CD14-positive monocyte (primary cell): ENCODE measurements around the gene P2RY12. TPM values are rescaled to one million over a fixed set of nuclear protein-coding genes. Genes with fewer than 3 reads are reported as not detected.

Experiments used
- DNase-seq, 3 donors: peaks; one replicate each; pipeline ENCODE4 v3.0.0-alpha.2; 2011 to 2022
- H2AFZ ChIP-seq: 2 replicates; pipeline ENCODE4 v1.6.0; 2012; ENCODE audit warnings: mild to moderate bottlenecking, low read depth, low read length, inconsistent platforms; ENCODE audit not compliant: insufficient read depth, poor library complexity, severe bottlenecking
- H3K27ac ChIP-seq, 2 donors: 1 replicate in 1 of 2; 2 replicates in 1 of 2; pipeline ENCODE4 v1.5.1; 2012 to 2013; ENCODE audit warnings: low read length in 2 of 2, control low read depth in 1 of 2, inconsistent platforms in 1 of 2, low read depth in 1 of 2, mild to moderate bottlenecking in 1 of 2
- H3K27me3 ChIP-seq, 2 donors: one replicate each; pipeline versions ENCODE4 v1.6.0 to v1.6.1; 2011 to 2013; ENCODE audit warnings: low read length in 2 of 2; ENCODE audit not compliant: control insufficient read depth in 2 of 2, insufficient read depth in 2 of 2
- H3K36me3 ChIP-seq, 2 donors: replicated peaks in 1 of 2; 1 replicate in 1 of 2; 2 replicates in 1 of 2; pipeline versions ENCODE4 v1.5.1 to v1.6.1; 2012 to 2013; ENCODE audit warnings: low read length in 2 of 2, control low read depth in 1 of 2, inconsistent platforms in 1 of 2, mild to moderate bottlenecking in 1 of 2; ENCODE audit not compliant: insufficient read depth in 2 of 2, control insufficient read depth in 1 of 2
- H3K4me1 ChIP-seq, 2 donors: 1 replicate in 1 of 2; 2 replicates in 1 of 2; pipeline versions ENCODE4 v1.5.1 to v1.6.1; 2012 to 2013; ENCODE audit warnings: low read length in 2 of 2, control low read depth in 1 of 2, inconsistent platforms in 1 of 2, mild to moderate bottlenecking in 1 of 2, moderate library complexity in 1 of 2; ENCODE audit not compliant: insufficient read depth in 2 of 2, control insufficient read depth in 1 of 2
- H3K4me2 ChIP-seq: replicated peaks from 2 replicates; pipeline ENCODE3; 2012; ENCODE audit warnings: low read length, moderate library complexity, mild to moderate bottlenecking; ENCODE audit not compliant: poor library complexity, severe bottlenecking; ENCODE audit errors: extremely low read depth
- H3K4me3 ChIP-seq, 3 experiments: fragments of 200-600 bp in 1 of 3; sonication (generic) in 1 of 3; replicated peaks in 1 of 3; 1 replicate in 2 of 3; 2 replicates in 1 of 3; pipeline ENCODE4 v1.5.1; 2011 to 2013; ENCODE audit warnings: low read length in 3 of 3, mild to moderate bottlenecking in 3 of 3, control low read depth in 2 of 3, low read depth in 2 of 3, inconsistent platforms in 1 of 3, moderate library complexity in 1 of 3
- H3K79me2 ChIP-seq: 2 replicates; pipeline ENCODE4 v1.6.0; 2012; ENCODE audit warnings: mild to moderate bottlenecking, control low read depth, inconsistent platforms, low read length, moderate library complexity; ENCODE audit not compliant: insufficient read depth
- H3K9ac ChIP-seq: 2 replicates; pipeline ENCODE4 v1.6.0; 2017; ENCODE audit warnings: low read length, mild to moderate bottlenecking; ENCODE audit not compliant: insufficient read depth, poor library complexity, severe bottlenecking
- H3K9me3 ChIP-seq, 2 donors: replicated peaks in 1 of 2; 1 replicate in 1 of 2; 2 replicates in 1 of 2; pipeline versions ENCODE4 v1.5.1 to v1.6.1; 2012 to 2013; ENCODE audit warnings: low read length in 2 of 2, control low read depth in 1 of 2; ENCODE audit not compliant: control insufficient read depth in 1 of 2, insufficient read depth in 1 of 2
- H4K20me1 ChIP-seq: 2 replicates; pipeline ENCODE4 v1.6.0; 2012; ENCODE audit warnings: mild to moderate bottlenecking, low read length, control low read depth, moderate library complexity; ENCODE audit not compliant: insufficient read depth
- H3K27ac Mint-ChIP-seq, 7 donors: one replicate each; pipeline ENCODE4 v1.8.0; 2020; ENCODE audit warnings: mild to moderate bottlenecking in 7 of 7, mixed read lengths in 7 of 7, moderate library complexity in 6 of 7, inconsistent platforms in 2 of 7
- H3K27me3 Mint-ChIP-seq, 3 donors: one replicate each; pipeline ENCODE4 v1.8.0; 2021 to 2022; ENCODE audit warnings: low read depth in 3 of 3, mild to moderate bottlenecking in 3 of 3, mixed read lengths in 3 of 3, moderate library complexity in 3 of 3, inconsistent platforms in 1 of 3
- H3K36me3 Mint-ChIP-seq, 2 donors: one replicate each; pipeline ENCODE4 v1.8.0; 2020; ENCODE audit warnings: mixed read lengths in 2 of 2, inconsistent platforms in 1 of 2, mild to moderate bottlenecking in 1 of 2
- H3K4me1 Mint-ChIP-seq: one replicate; pipeline ENCODE4 v1.8.0; 2020; ENCODE audit warnings: mild to moderate bottlenecking, mixed read lengths
- H3K4me3 Mint-ChIP-seq, 2 donors: one replicate each; pipeline ENCODE4 v1.8.0; 2020; ENCODE audit warnings: mild to moderate bottlenecking in 2 of 2, mixed read lengths in 2 of 2, moderate library complexity in 1 of 2
- H3K9me3 Mint-ChIP-seq, 7 donors: one replicate each; pipeline ENCODE4 v1.8.0; 2020 to 2022; ENCODE audit warnings: mixed read lengths in 7 of 7, mild to moderate bottlenecking in 6 of 7, moderate library complexity in 6 of 7, inconsistent platforms in 2 of 7
- WGBS: methylation state at CpG from one replicate; pipeline ENCODE4 v1.1.5; 2013; ENCODE audit warnings: missing lambda C conversion rate; ENCODE audit not compliant: insufficient coverage; 5-methylcytosine and 5-hydroxymethylcytosine counted together
- intact Hi-C, 2 donors: fragments of 100-400 bp; cut with micrococcal nuclease; formaldehyde crosslinking; loops; one replicate each; pipeline versions ENCODE4 v1.15.0 to v1.15.1; 2023
- polyA plus RNA-seq, 3 donors: library from polyadenylated mRNA; depleted of rRNA in 1 of 3; unstranded in 2 of 3; stranded (reverse) in 1 of 3; fragments of 300-500 nt in 2 of 3; fragments of >200 nt in 1 of 3; fragmentation: Illumina TruSeq in 2 of 3; gene quantifications; 1 replicate in 2 of 3; 2 replicates in 1 of 3; pipeline ENCODE4 v1.2.3, GENCODE V29; 2012 to 2021
- TF ChIP-seq, protein P1 (sequence below): fragments of 200-600 bp; IDR thresholded peaks from one replicate; pipeline ENCODE4 v1.8.0; 2022; ENCODE audit warnings: antibody characterized with exemption, mild to moderate bottlenecking

The P2RY12 gene
- polyA plus RNA-seq, 3 donors = 1.9 to 3.0 (median 2.7) TPM

GRCh38 chr3:151293127-151293526, 91.4 kb downstream of the P2RY12 start:
- no peak overlapping the region for H3K4me2 ChIP-seq
- H3K79me2 ChIP-seq = no peaks in the 10 kb centered on the region
- H3K36me3 Mint-ChIP-seq = no peaks in the 10 kb centered on the region
- WGBS = no CpG with 5 or more reads among the region's 6 CpGs
- no peaks in the 10 kb centered on the region for H3K27me3 Mint-ChIP-seq
- no peak overlapping the region for H3K4me3 Mint-ChIP-seq
- H3K27me3 ChIP-seq = no peaks in the 10 kb centered on the region
- no peaks in the 10 kb centered on the region for H3K9me3 ChIP-seq
- intact Hi-C loops = loop anchor here (5.0 to 10.0 kb wide), 2 partner anchors 544 to 622 kb away; no protein-coding TSS in a partner anchor
- H3K9me3 Mint-ChIP-seq = peaks cover 0 to 2% (median 0%) of the 10 kb centered on the region in 7 donors
- H3K9ac ChIP-seq = no peak overlapping the region
- no peak for DNase-seq
- H3K4me3 ChIP-seq = no peak overlapping the region
- H2AFZ ChIP-seq = no peak overlapping the region
- H3K4me1 ChIP-seq = no peaks in the 10 kb centered on the region
- no peak overlapping the region for H3K27ac Mint-ChIP-seq
- no peak overlapping the region for H3K27ac ChIP-seq
- H3K36me3 ChIP-seq = no peaks in the 10 kb centered on the region
- no peaks in the 10 kb centered on the region for H3K4me1 Mint-ChIP-seq
- no peaks in the 10 kb centered on the region for H4K20me1 ChIP-seq
- TF ChIP-seq, protein P1, sequence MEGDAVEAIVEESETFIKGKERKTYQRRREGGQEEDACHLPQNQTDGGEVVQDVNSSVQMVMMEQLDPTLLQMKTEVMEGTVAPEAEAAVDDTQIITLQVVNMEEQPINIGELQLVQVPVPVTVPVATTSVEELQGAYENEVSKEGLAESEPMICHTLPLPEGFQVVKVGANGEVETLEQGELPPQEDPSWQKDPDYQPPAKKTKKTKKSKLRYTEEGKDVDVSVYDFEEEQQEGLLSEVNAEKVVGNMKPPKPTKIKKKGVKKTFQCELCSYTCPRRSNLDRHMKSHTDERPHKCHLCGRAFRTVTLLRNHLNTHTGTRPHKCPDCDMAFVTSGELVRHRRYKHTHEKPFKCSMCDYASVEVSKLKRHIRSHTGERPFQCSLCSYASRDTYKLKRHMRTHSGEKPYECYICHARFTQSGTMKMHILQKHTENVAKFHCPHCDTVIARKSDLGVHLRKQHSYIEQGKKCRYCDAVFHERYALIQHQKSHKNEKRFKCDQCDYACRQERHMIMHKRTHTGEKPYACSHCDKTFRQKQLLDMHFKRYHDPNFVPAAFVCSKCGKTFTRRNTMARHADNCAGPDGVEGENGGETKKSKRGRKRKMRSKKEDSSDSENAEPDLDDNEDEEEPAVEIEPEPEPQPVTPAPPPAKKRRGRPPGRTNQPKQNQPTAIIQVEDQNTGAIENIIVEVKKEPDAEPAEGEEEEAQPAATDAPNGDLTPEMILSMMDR = no peak

DNA sequence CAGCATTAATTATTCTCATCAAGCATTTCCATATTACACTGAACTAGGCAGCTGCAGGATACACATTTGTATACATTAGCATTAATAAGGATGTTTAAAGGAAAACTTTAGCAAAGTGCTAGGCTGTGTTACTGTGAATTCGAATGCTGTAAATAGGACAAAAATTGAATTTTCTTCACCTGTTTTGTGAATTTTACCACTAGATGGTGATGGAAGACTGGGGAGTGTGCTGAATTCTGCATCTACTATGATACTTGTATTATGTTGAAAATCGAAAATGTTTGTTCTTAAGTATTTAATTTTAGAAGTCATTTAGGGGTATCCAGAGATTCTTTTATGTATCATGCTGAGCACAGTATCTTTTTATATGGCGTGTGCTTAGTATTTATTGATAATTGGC, 93.9 kb downstream of the P2RY12 start:
- no peak overlapping the region for H3K9ac ChIP-seq
- H3K4me3 ChIP-seq = no peak overlapping the region
- H4K20me1 ChIP-seq = no peaks in the 10 kb centered on the region
- no peaks in the 10 kb centered on the region for H3K27me3 ChIP-seq
- Mint-ChIP-seq H3K36me3 (no peaks in the 10 kb centered on the region), H3K27ac (no peak overlapping the region), H3K9me3 (peaks cover 0 to 2% (median 0%) of the 10 kb centered on the region in 7 donors), H3K27me3 (no peaks in the 10 kb centered on the region), H3K4me3 (no peak overlapping the region), H3K4me1 (no peaks in the 10 kb centered on the region)
- H3K4me2 ChIP-seq = no peak overlapping the region
- TF ChIP-seq, protein P1 = peak; percentile 82
- no peaks in the 10 kb centered on the region for H3K9me3 ChIP-seq
- no peak overlapping the region for H3K27ac ChIP-seq
- no peaks in the 10 kb centered on the region for H3K36me3 ChIP-seq
- 100% methylated on average over 1 of the region's 3 CpGs for WGBS
- DNase-seq = peak; percentile 38 to 54 (median 41)
- no peaks in the 10 kb centered on the region for H3K4me1 ChIP-seq
- no peaks in the 10 kb centered on the region for H3K79me2 ChIP-seq
- intact Hi-C loops = loop anchor here (5.0 to 10.0 kb wide), 2 partner anchors 547 to 624 kb away; no protein-coding TSS in a partner anchor
- H2AFZ ChIP-seq = no peak overlapping the region
